ENCODE results near the gene METTL15.

Gene METTL15

DNA sequence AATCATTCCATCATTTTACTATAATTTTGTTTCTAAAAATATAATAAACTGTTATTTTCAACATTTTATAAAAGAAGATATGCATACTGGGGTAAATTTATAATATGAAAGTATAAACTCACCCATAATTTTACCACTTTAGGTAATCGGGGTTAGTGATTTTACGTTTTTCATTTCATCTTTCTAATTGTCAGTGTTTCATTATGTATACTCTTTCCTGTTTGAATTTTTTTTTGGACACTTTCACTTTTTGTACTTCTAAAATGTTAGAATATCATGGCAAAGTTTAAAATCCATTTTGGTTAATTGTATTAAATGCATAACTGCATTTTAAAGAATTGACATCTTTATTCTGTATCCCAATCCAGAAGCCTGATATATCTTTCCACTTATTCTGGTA, 115.8 kb downstream of the METTL15 start:
- Histone ChIP-seq H4K20me1 (ENCODE audit: insufficient read depth, low read length) (no peaks in the 10 kb centered on the region), H3K9ac (ENCODE audit: low read length) (no peak overlapping the region), H3K27ac (ENCODE audit: low read length) (no peak overlapping the region), H3K9me3 (ENCODE audit: insufficient read depth, low read length) (no peaks in the 10 kb centered on the region), H3K27me3 (ENCODE audit: low read depth, low read length) (no peaks in the 10 kb centered on the region), H3K4me2 (ENCODE audit: low read length) (peak overlapping the region; percentile 18), H3K4me1 (ENCODE audit: low read length) (peaks cover 17% of the 10 kb centered on the region), H3K36me3 (replicated peaks; ENCODE audit: low read depth, low read length) (no peaks in the 10 kb centered on the region), H3K4me3 (ENCODE audit: low read length) (no peak overlapping the region), H3K79me2 (ENCODE audit: low read length) (no peaks in the 10 kb centered on the region), H2AFZ (ENCODE audit: low read depth, low read length) (no peak overlapping the region)
- TF ChIP-seq, protein P1, sequence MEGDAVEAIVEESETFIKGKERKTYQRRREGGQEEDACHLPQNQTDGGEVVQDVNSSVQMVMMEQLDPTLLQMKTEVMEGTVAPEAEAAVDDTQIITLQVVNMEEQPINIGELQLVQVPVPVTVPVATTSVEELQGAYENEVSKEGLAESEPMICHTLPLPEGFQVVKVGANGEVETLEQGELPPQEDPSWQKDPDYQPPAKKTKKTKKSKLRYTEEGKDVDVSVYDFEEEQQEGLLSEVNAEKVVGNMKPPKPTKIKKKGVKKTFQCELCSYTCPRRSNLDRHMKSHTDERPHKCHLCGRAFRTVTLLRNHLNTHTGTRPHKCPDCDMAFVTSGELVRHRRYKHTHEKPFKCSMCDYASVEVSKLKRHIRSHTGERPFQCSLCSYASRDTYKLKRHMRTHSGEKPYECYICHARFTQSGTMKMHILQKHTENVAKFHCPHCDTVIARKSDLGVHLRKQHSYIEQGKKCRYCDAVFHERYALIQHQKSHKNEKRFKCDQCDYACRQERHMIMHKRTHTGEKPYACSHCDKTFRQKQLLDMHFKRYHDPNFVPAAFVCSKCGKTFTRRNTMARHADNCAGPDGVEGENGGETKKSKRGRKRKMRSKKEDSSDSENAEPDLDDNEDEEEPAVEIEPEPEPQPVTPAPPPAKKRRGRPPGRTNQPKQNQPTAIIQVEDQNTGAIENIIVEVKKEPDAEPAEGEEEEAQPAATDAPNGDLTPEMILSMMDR (IDR thresholded peaks at IDR 0.05; ENCODE audit: low read depth, low read length) = no peak
- no peak for TF ChIP-seq EZH2phosphoT487 (IDR thresholded peaks at IDR 0.05; ENCODE audit: low read depth)

DNA sequence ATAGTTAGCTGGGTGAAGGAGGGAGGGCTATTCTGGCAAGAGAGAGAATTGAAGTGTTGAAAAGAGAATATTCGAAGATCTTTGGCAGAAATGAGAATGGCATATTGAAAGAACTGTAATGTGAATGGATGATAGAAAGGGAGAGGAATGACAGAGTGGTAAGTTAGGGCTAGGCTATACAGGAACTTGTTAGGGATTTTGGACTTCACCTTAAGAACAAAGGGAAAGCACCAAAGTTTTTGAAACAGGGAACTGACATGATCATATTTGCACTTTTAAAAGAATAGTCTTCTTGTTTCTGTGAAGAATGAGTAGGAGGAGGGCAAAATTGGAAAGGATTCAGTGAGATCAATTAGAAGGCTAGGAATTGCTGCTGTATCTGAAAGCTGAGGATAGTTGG, 119.3 kb downstream of the METTL15 start:
- no peak for TF ChIP-seq EZH2phosphoT487 (IDR thresholded peaks at IDR 0.05; ENCODE audit: low read depth)
- TF ChIP-seq, protein P1 (IDR thresholded peaks at IDR 0.05; ENCODE audit: low read depth, low read length) = no peak

DNA sequence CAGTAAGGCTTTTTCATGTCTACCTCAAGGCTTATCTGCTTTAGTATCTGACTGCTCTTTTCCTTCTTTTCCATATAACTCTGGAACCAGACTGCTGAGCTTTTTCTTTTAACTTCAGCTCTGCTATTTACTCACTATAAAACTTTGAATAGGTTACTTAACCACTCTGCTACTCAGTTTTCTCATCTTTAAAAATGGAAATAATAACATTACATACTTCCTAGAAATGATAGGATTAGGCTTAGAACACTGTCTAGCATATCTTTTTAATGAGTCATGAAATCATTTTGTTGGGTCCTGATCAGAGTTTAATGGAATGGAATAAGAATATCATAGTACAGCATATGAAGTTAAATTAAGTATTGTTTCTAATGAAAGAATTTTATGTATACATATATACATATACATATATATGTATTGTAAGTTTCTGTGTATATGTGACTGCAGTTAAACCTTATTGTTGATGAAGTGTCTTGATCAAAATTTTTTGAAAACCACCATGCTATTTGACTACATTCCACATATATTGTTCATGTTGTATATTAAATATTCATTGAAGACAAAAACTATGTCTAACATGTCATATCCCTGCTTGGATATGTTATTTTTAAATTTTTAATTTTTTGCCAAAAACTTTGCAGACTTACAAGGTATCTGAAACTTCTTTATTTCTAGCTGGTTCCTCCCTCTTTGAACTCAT, 120.2 kb downstream of the METTL15 start:
- Histone ChIP-seq H3K9me3 (ENCODE audit: insufficient read depth, low read length) (no peaks in the 10 kb centered on the region), H3K27me3 (ENCODE audit: low read depth, low read length) (no peaks in the 10 kb centered on the region), H3K4me3 (ENCODE audit: low read length) (no peak overlapping the region), H3K9ac (ENCODE audit: low read length) (no peak overlapping the region), H3K36me3 (replicated peaks; ENCODE audit: low read depth, low read length) (no peaks in the 10 kb centered on the region), H3K27ac (ENCODE audit: low read length) (no peak overlapping the region), H4K20me1 (ENCODE audit: insufficient read depth, low read length) (no peaks in the 10 kb centered on the region), H3K4me1 (ENCODE audit: low read length) (peaks cover 17% of the 10 kb centered on the region), H2AFZ (ENCODE audit: low read depth, low read length) (no peak overlapping the region), H3K79me2 (ENCODE audit: low read length) (no peaks in the 10 kb centered on the region), H3K4me2 (ENCODE audit: low read length) (no peak overlapping the region)
- TF ChIP-seq EZH2phosphoT487 (IDR thresholded peaks at IDR 0.05; ENCODE audit: low read depth) = no peak
- TF ChIP-seq, protein P1 (IDR thresholded peaks at IDR 0.05; ENCODE audit: low read depth, low read length) = no peak

More for the DNA sequence above, 119.3 kb downstream of the METTL15 start:
- Histone ChIP-seq H3K36me3 (replicated peaks; ENCODE audit: low read depth, low read length) (no peaks in the 10 kb centered on the region), H3K79me2 (ENCODE audit: low read length) (no peaks in the 10 kb centered on the region), H3K27ac (ENCODE audit: low read length) (no peak overlapping the region), H3K4me1 (ENCODE audit: low read length) (peaks cover 17% of the 10 kb centered on the region), H2AFZ (ENCODE audit: low read depth, low read length) (no peak overlapping the region), H3K27me3 (ENCODE audit: low read depth, low read length) (no peaks in the 10 kb centered on the region), H4K20me1 (ENCODE audit: insufficient read depth, low read length) (no peaks in the 10 kb centered on the region), H3K9me3 (ENCODE audit: insufficient read depth, low read length) (no peaks in the 10 kb centered on the region), H3K4me3 (ENCODE audit: low read length) (no peak overlapping the region), H3K4me2 (ENCODE audit: low read length) (no peak overlapping the region), H3K9ac (ENCODE audit: low read length) (no peak overlapping the region)

DNA sequence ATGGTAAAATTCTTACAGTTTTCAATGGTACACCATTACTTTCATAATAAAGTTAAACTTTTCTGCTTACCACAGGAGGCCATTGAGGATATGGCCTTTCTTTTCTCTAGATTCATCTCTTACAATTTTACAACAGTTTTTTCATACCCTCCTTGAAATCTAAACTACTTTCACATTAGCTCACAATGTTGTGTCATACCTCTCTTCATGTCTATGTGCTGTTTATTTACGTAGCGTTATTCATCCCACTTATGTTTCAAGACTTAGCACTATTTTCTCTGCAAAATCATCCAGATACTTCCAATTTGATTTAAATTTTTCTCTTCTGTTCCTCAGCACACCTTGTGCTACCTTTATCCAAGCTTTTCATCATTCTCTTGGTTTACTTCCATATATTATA, 123.3 kb downstream of the METTL15 start:
- no peaks in the 10 kb centered on the region for H3K9me3 ChIP-seq (ENCODE audit: insufficient read depth, low read length)
- H3K4me3 ChIP-seq (ENCODE audit: low read length) = no peak overlapping the region
- H3K9ac ChIP-seq (ENCODE audit: low read length) = no peak overlapping the region
- H3K27me3 ChIP-seq (ENCODE audit: low read depth, low read length) = no peaks in the 10 kb centered on the region
- H2AFZ ChIP-seq (ENCODE audit: low read depth, low read length) = no peak overlapping the region
- H3K4me1 ChIP-seq (ENCODE audit: low read length) = peaks cover 7% of the 10 kb centered on the region
- no peak for TF ChIP-seq EZH2phosphoT487 (IDR thresholded peaks at IDR 0.05; ENCODE audit: low read depth)
- TF ChIP-seq, protein P1 (IDR thresholded peaks at IDR 0.05; ENCODE audit: low read depth, low read length) = no peak
- H3K27ac ChIP-seq (ENCODE audit: low read length) = no peak overlapping the region
- no peaks in the 10 kb centered on the region for H3K36me3 ChIP-seq (replicated peaks; ENCODE audit: low read depth, low read length)
- H3K4me2 ChIP-seq (ENCODE audit: low read length) = no peak overlapping the region
- H3K79me2 ChIP-seq (ENCODE audit: low read length) = no peaks in the 10 kb centered on the region
- H4K20me1 ChIP-seq (ENCODE audit: insufficient read depth, low read length) = no peaks in the 10 kb centered on the region
